K562 (cell line): ENCODE measurements around the gene TREH. TPM values are rescaled to one million over a fixed set of nuclear protein-coding genes. Genes with fewer than 3 reads are reported as not detected.
A peak's percentile ranks its signal among the peaks of the same experiment; 100 is the strongest.

Experiments
- ATF7 ChIP-seq: fragments of 450-650 bp; IDR thresholded peaks from 2 replicates; pipeline ENCODE4 v1.7.1; 2014; ENCODE audit warnings: mild to moderate bottlenecking, moderate library complexity
- CREB1 ChIP-seq, 2 experiments: sonication (generic) in 1 of 2; formaldehyde crosslinking in 1 of 2; IDR thresholded peaks; 2 replicates each; pipeline versions ENCODE4 v1.6.1 to v1.8.0; 2012 to 2022; ENCODE audit warnings: inconsistent platforms in 1 of 2, mild to moderate bottlenecking in 1 of 2, missing genetic modification reagents in 1 of 2, moderate library complexity in 1 of 2
- CTCFL ChIP-seq: IDR thresholded peaks from 2 replicates; pipeline ENCODE4 v1.6.1; 2011; ENCODE audit warnings: borderline replicate concordance, low read depth, mild to moderate bottlenecking, moderate library complexity, low read length; ENCODE audit not compliant: insufficient read depth, poor library complexity, severe bottlenecking
- ESRRA ChIP-seq: fragments of 450-650 bp; IDR thresholded peaks from 2 replicates; pipeline ENCODE4 v1.6.1; 2014; ENCODE audit warnings: low read depth, mild to moderate bottlenecking, moderate library complexity, borderline replicate concordance
- FOXA3 ChIP-seq, 2 experiments: fragments of 450-650 bp in 1 of 2; sonication (generic) in 1 of 2; formaldehyde crosslinking; IDR thresholded peaks in 1 of 2; conservative IDR thresholded peaks in 1 of 2; 2 replicates each; pipeline versions ENCODE4 v1.4.0 to v1.8.0; 2020 to 2022; ENCODE audit warnings: mild to moderate bottlenecking in 2 of 2, missing genetic modification reagents in 1 of 2
- JUNB ChIP-seq: fragments of 450-650 bp; formaldehyde crosslinking; conservative IDR thresholded peaks from 2 replicates; pipeline ENCODE4 v1.4.0; 2020; ENCODE audit warnings: mild to moderate bottlenecking
- NCOA2 ChIP-seq, 2 experiments: fragments of 450-650 bp; IDR thresholded peaks; 2 replicates each; pipeline ENCODE4 v1.6.1; 2018; ENCODE audit warnings: mild to moderate bottlenecking in 2 of 2, moderate library complexity in 1 of 2; ENCODE audit not compliant: partially characterized antibody in 2 of 2
- NKRF ChIP-seq: fragments of 450-650 bp; IDR thresholded peaks from 2 replicates; pipeline ENCODE4 v1.6.1; 2016; ENCODE audit warnings: borderline replicate concordance
- ZNF175 ChIP-seq: fragments of 200-800 bp; sonication (Bioruptor generic); IDR thresholded peaks from 2 replicates; pipeline ENCODE4 v1.6.1; 2016; ENCODE audit warnings: low read depth, mild to moderate bottlenecking, missing genetic modification characterization, missing compliant biosample characterization
- ZSCAN29 ChIP-seq: fragments of 450-650 bp; IDR thresholded peaks from 2 replicates; pipeline ENCODE4 v1.6.1; 2017
- polyA plus RNA-seq, 8 experiments: library from polyadenylated mRNA; depleted of rRNA in 4 of 8; stranded (reverse) in 5 of 8; unstranded in 3 of 8; fragments of >200 nt; fragmentation: Nextera tagmentation in 2 of 8; fragmentation: Illumina TruSeq in 1 of 8; extraction: Ambion mirVana in 2 of 8; extraction: Trizol in 1 of 8; gene quantifications; 2 replicates each; pipeline versions ENCODE4 v1.2.1 to v1.2.3, GENCODE V29; 2011 to 2014; ENCODE audit warnings: inconsistent platforms in 1 of 8, missing spikeins in 1 of 8
- total RNA-seq, 7 experiments: library from RNA; depleted of rRNA in 6 of 7; stranded (reverse); fragments of >200 nt in 6 of 7; fragmentation: Illumina TruSeq in 2 of 7; extraction: Trizol in 2 of 7; gene quantifications; 2 replicates each; pipeline versions ENCODE4 v1.2.1 to v1.2.3, GENCODE V29; 2011 to 2021; ENCODE audit warnings: low replicate concordance in 1 of 7
- TF ChIP-seq, protein P1 (sequence below): sonication (generic); formaldehyde crosslinking; IDR thresholded peaks from 2 replicates; pipeline ENCODE4 v1.8.0; 2023; ENCODE audit warnings: missing genetic modification reagents, mild to moderate bottlenecking, borderline replicate concordance

Gene TREH
- total and polyA plus RNA-seq, 9 of the 15 experiments (the other 6 are each of a cell fraction or from before 2014, with no cell fraction given), result 0.09 to 0.20 (median 0.11) TPM; not detected in 6

DNA sequence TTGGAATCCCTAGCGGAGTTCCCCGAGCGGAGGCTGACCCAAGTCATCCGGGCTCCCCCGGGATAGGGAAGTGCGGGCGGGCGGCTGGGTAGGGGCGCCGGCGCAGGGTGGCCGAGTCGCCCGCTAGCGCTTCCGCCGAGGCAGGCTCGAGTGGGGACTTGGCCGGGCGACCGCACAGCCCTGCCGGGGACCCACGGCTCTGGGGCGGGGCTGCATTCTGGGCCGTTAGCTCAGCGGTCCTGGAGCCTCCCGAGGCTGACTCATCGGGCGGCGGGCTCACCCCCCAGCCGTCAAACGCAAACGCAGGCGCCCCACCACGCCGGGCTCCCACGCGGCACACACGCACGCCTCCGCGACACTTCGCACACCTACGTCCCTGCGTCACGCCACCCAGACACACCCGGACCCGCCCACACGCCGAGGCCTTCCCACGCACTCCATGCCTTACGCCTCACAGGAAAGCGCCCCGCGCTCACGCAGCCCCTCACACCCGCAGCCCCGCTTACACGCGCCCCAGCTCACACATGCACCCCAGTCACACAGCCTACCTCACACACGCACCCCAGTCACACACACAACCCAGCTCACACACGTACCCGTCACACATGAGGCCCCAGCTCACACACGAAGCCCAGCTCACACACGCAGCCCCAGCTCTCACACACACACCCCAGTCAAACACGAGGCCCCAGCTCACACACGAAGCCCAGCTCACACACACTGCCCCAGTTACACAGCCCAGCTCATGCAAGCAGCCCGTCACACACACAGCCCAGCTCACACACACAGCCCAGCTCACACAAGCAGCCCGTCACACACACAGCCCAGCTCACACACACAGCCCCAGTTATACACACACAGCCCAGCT is 70.9 kb downstream of the TREH start (continued):
- TF ChIP-seq CREB1 (IDR thresholded peaks at IDR 0.05) (peak; percentile 88), CREB1 (CRISPR knock-in tag; IDR thresholded peaks at IDR 0.05) (peak; percentile 84), CTCFL (peak; percentile 10), ZSCAN29 (peak; percentile 34; the same call in 1 of the 2 replicates), NKRF (peak; percentile 83), JUNB (peak; percentile 20; the same call in 1 of the 2 replicates), ZNF175 (CRISPR knock-in tag) (0 out of 2 replicates have a peak, but pooled peaks have one; percentile 13), ESRRA (no peak), NCOA2 (IDR thresholded peaks at IDR 0.05; ENCODE audit: partially characterized antibody in 2 of 2) (no peak), ATF7 (peak; percentile 57; the same call in 1 of the 2 replicates), FOXA3 (CRISPR knock-in tag; conservative IDR thresholded peaks at IDR 0.05 in 1 of 2, IDR thresholded peaks at IDR 0.05 in 1 of 2) (no peak; a peak in 1 of 4 replicates)
- TF ChIP-seq, protein P1, sequence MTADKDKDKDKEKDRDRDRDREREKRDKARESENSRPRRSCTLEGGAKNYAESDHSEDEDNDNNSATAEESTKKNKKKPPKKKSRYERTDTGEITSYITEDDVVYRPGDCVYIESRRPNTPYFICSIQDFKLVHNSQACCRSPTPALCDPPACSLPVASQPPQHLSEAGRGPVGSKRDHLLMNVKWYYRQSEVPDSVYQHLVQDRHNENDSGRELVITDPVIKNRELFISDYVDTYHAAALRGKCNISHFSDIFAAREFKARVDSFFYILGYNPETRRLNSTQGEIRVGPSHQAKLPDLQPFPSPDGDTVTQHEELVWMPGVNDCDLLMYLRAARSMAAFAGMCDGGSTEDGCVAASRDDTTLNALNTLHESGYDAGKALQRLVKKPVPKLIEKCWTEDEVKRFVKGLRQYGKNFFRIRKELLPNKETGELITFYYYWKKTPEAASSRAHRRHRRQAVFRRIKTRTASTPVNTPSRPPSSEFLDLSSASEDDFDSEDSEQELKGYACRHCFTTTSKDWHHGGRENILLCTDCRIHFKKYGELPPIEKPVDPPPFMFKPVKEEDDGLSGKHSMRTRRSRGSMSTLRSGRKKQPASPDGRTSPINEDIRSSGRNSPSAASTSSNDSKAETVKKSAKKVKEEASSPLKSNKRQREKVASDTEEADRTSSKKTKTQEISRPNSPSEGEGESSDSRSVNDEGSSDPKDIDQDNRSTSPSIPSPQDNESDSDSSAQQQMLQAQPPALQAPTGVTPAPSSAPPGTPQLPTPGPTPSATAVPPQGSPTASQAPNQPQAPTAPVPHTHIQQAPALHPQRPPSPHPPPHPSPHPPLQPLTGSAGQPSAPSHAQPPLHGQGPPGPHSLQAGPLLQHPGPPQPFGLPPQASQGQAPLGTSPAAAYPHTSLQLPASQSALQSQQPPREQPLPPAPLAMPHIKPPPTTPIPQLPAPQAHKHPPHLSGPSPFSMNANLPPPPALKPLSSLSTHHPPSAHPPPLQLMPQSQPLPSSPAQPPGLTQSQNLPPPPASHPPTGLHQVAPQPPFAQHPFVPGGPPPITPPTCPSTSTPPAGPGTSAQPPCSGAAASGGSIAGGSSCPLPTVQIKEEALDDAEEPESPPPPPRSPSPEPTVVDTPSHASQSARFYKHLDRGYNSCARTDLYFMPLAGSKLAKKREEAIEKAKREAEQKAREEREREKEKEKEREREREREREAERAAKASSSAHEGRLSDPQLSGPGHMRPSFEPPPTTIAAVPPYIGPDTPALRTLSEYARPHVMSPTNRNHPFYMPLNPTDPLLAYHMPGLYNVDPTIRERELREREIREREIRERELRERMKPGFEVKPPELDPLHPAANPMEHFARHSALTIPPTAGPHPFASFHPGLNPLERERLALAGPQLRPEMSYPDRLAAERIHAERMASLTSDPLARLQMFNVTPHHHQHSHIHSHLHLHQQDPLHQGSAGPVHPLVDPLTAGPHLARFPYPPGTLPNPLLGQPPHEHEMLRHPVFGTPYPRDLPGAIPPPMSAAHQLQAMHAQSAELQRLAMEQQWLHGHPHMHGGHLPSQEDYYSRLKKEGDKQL (CRISPR knock-in tag), result no peak
